Endothelial cell of umbilical vein (primary cell): ENCODE data around the gene ROMO1. TPM values are rescaled to one million over a fixed set of nuclear protein-coding genes. Genes with fewer than 3 reads are reported as not detected.
"Not testable (repeated sequence)": the region's sequence is repeated elsewhere in the genome, so short reads cannot be mapped to it uniquely, and the experiment has no call there.

Experiments used
- BruUV-seq: library from RNA; stranded (reverse); fragments of 400-500 nt; replicated peaks from 2 replicates; lab custom pipeline; 2021; lab: Mats Ljungman, UMichigan
- CTCF ChIA-PET: fragments of 300-600, 350-600 bp; sonication (Branson Sonifier 250); formaldehyde crosslinking; loops from one replicate; lab custom pipeline; 2021; ENCODE audit warnings: antibody characterized with exemption, inconsistent platforms; lab: Charles Lee
- POLR2A ChIA-PET: fragments of 300-600, 350-600 bp; sonication (Branson Sonifier 250); formaldehyde crosslinking; loops from one replicate; lab custom pipeline; 2021; ENCODE audit warnings: antibody characterized with exemption, inconsistent platforms; lab: Charles Lee
- DNase-seq: peaks from one replicate; pipeline ENCODE4 v3.0.0-alpha.2; 2011; ENCODE audit warnings: low read depth, low spot score
- FAIRE-seq: peaks from 2 replicates; lab custom pipeline; 2011; peaks lifted over from hg19 to GRCh38; lab: Jason Lieb, UNC
- H2AFZ ChIP-seq: 2 replicates; pipeline ENCODE4 v1.6.0; 2012; ENCODE audit warnings: low read depth, low read length, control low read depth, inconsistent platforms
- H3K27ac ChIP-seq: 2 replicates; pipeline ENCODE4 v1.5.1; 2011; ENCODE audit warnings: low read depth, mild to moderate bottlenecking, control low read depth, low read length, moderate library complexity; ENCODE audit not compliant: insufficient read depth
- H3K27me3 ChIP-seq, 2 experiments: 2 replicates each; pipeline versions ENCODE4 v1.6.0 to v1.6.1; 2011; ENCODE audit warnings: low read length in 2 of 2, mixed read lengths in 1 of 2; ENCODE audit not compliant: control insufficient read depth in 2 of 2, insufficient read depth in 2 of 2
- H3K36me3 ChIP-seq, 2 experiments: 2 replicates in 1 of 2; 3 replicates in 1 of 2; pipeline ENCODE4 v1.5.1; 2011; ENCODE audit warnings: low read length in 2 of 2, mild to moderate bottlenecking in 1 of 2, moderate library complexity in 1 of 2; ENCODE audit not compliant: control insufficient read depth in 2 of 2, insufficient read depth in 2 of 2; ENCODE audit errors: extremely low read depth in 1 of 2
- H3K4me1 ChIP-seq: 3 replicates; pipeline ENCODE4 v1.5.1; 2011; ENCODE audit warnings: mild to moderate bottlenecking, low read length; ENCODE audit not compliant: control insufficient read depth, insufficient read depth; ENCODE audit errors: extremely low read depth
- H3K4me2 ChIP-seq: 2 replicates; pipeline ENCODE4 v1.6.1; 2011; ENCODE audit warnings: low read length, control low read depth, mixed read lengths; ENCODE audit not compliant: insufficient read depth
- H3K4me3 ChIP-seq, 3 experiments: fragments of 200-600 bp in 1 of 3; sonication (generic), shearing (Covaris generic) in 1 of 3; replicated peaks in 1 of 3; 2 replicates each; pipeline ENCODE4 v1.5.1; 2011 to 2016; ENCODE audit warnings: control low read depth in 3 of 3, low read length in 3 of 3, mild to moderate bottlenecking in 2 of 3, inconsistent platforms in 1 of 3, low read depth in 1 of 3, moderate library complexity in 1 of 3; ENCODE audit not compliant: insufficient read depth in 1 of 3
- H3K79me2 ChIP-seq: 2 replicates; pipeline ENCODE4 v1.6.0; 2012; ENCODE audit warnings: low read length, inconsistent platforms; ENCODE audit not compliant: control insufficient read depth, insufficient read depth
- H3K9ac ChIP-seq: replicated peaks from 2 replicates; pipeline ENCODE3; 2011; ENCODE audit warnings: low read length, control low read depth; ENCODE audit not compliant: insufficient read depth; ENCODE audit errors: extremely low read depth
- H3K9me1 ChIP-seq: replicated peaks from 3 replicates; pipeline ENCODE4 v1.6.0; 2011; ENCODE audit warnings: mild to moderate bottlenecking, low read length; ENCODE audit not compliant: control insufficient read depth, insufficient read depth; ENCODE audit errors: extremely low read depth
- H3K9me3 ChIP-seq: replicated peaks from 2 replicates; pipeline ENCODE4 v1.5.1; 2012; ENCODE audit warnings: low read length, inconsistent platforms; ENCODE audit not compliant: control insufficient read depth, insufficient read depth
- H4K20me1 ChIP-seq: replicated peaks from 2 replicates; pipeline ENCODE3; 2011; ENCODE audit warnings: mild to moderate bottlenecking, low read length; ENCODE audit not compliant: control insufficient read depth, insufficient read depth; ENCODE audit errors: extremely low read depth
- CTCF ChIP-seq, 2 donors: IDR thresholded peaks; 1 replicate in 1 of 2; 2 replicates in 1 of 2; pipeline ENCODE4 v1.5.1; 2011; ENCODE audit warnings: low read length in 2 of 2, mild to moderate bottlenecking in 2 of 2, moderate library complexity in 2 of 2, control low read depth in 1 of 2, inconsistent platforms in 1 of 2, low read depth in 1 of 2; ENCODE audit not compliant: insufficient read depth in 1 of 2; ENCODE audit errors: extremely low read depth in 1 of 2
- FOS ChIP-seq: IDR thresholded peaks from 2 replicates; pipeline ENCODE4 v1.6.1; 2011; ENCODE audit warnings: mild to moderate bottlenecking, low read length, moderate library complexity, borderline replicate concordance; ENCODE audit not compliant: insufficient read depth
- JUN ChIP-seq: IDR thresholded peaks from 2 replicates; pipeline ENCODE4 v1.6.1; 2011; ENCODE audit warnings: borderline replicate concordance, low read depth; ENCODE audit not compliant: insufficient read length, insufficient read depth
- MYC ChIP-seq: IDR thresholded peaks from one replicate; pipeline ENCODE4 v1.6.1; 2011; ENCODE audit warnings: mild to moderate bottlenecking, low read depth, low read length
- POLR2A ChIP-seq: IDR thresholded peaks from 2 replicates; pipeline ENCODE4 v1.6.1; 2012; ENCODE audit warnings: low read depth, mild to moderate bottlenecking, control low read depth, low read length
- POLR2AphosphoS5 ChIP-seq: IDR thresholded peaks from 2 replicates; pipeline ENCODE4 v1.6.1; 2012; ENCODE audit warnings: low read depth, mild to moderate bottlenecking, control low read depth, low read length, moderate library complexity; ENCODE audit not compliant: insufficient read depth
- dilution Hi-C: fragments of 300-500 bp; cut with MboI; formaldehyde crosslinking; loops from one replicate; pipeline ENCODE4 v1.15.0; 2019; ENCODE audit warnings: low sequenced_read_pairs; ENCODE audit not compliant: extremely low pct_ligation_motif_present
- intact Hi-C: fragments of 100-400 bp; cut with micrococcal nuclease; formaldehyde crosslinking; loops from one replicate; pipeline ENCODE4 v1.10.0; 2022
- polyA plus RNA-seq, 4 experiments: library from polyadenylated mRNA; depleted of rRNA in 3 of 4; stranded (reverse) in 3 of 4; unstranded in 1 of 4; fragments of >200 nt; gene quantifications; 2 replicates each; pipeline versions ENCODE4 v1.2.1 to v1.2.3, GENCODE V29; 2011 to 2012; ENCODE audit warnings: missing spikeins in 1 of 4
- total RNA-seq: library from RNA; stranded (reverse); gene quantifications from 2 replicates; pipeline ENCODE4 v1.2.3, GENCODE V29; 2021

The ROMO1 gene
- total and polyA plus RNA-seq, 2 donors (not counting 3 experiments of a cell fraction or from before 2014, with no cell fraction given): 174 to 1,099 TPM

- DNase-seq, H3K4me3 ChIP-seq, H3K9ac ChIP-seq, POLR2A ChIA-PET, H3K9me3 ChIP-seq, H2AFZ ChIP-seq, H3K27ac ChIP-seq, FAIRE-seq, H3K27me3 ChIP-seq, dilution Hi-C loops, H3K4me1 ChIP-seq, H3K4me2 ChIP-seq, intact Hi-C loops, H3K9me1 ChIP-seq: not testable (repeated sequence)
- H4K20me1 ChIP-seq: peaks cover 14% of the 10 kb centered on the region
- CTCF ChIA-PET: interaction anchor here (0.7 kb wide), 1 partner anchor 15 kb away, joined by 3 read pairs; no protein-coding TSS in a partner anchor
- BruUV-seq: TSS peak; percentile 14
- peak; percentile 12 for TF ChIP-seq POLR2AphosphoS5
- peaks cover 79% of the 10 kb centered on the region for H3K79me2 ChIP-seq
- H3K36me3 ChIP-seq: peaks cover 22 to 62% of the 10 kb centered on the region in 2 experiments
Measured at GRCh38 chr20:35713120-35713519, 13.9 kb downstream of the ROMO1 start.

GRCh38 chr20:35714127-35714526, 14.9 kb downstream of the ROMO1 start:
- Histone ChIP-seq H3K27ac (no peak overlapping the region), H3K4me2 (no peak overlapping the region), H3K79me2 (peaks cover 82% of the 10 kb centered on the region), H3K36me3 (peaks cover 29 to 58% of the 10 kb centered on the region in 2 experiments), H3K9me1 (no peaks in the 10 kb centered on the region), H2AFZ (no peak overlapping the region), H3K9ac (no peak overlapping the region), H3K27me3 (no peaks in the 10 kb centered on the region), H3K9me3 (no peaks in the 10 kb centered on the region), H3K4me1 (no peaks in the 10 kb centered on the region), H4K20me1 (peaks cover 14% of the 10 kb centered on the region), H3K4me3 (no peak overlapping the region)
- dilution Hi-C loops (no loop called here), intact Hi-C loops (no loop called here)
- TF ChIP-seq CTCF (IDR thresholded peaks at IDR 0.05; ENCODE audit: extremely low read depth in 1 of 2, insufficient read depth in 1 of 2, low read depth in 1 of 2, low read length in 2 of 2) (no peak), FOS (no peak), MYC (no peak), POLR2A (no peak), JUN (no peak), POLR2AphosphoS5 (no peak)
- ChIA-PET POLR2A (no interaction called here), CTCF (interaction anchor here (1.8 kb wide), 1 partner anchor 11 kb away, joined by 5 read pairs; no protein-coding TSS in a partner anchor)
- BruUV-seq: no TSS peak
- DNase-seq (no peak), FAIRE-seq (no peak)
